ENCODE results near the gene TMEM147. TPM values are rescaled to one million over a fixed set of nuclear protein-coding genes. Genes with fewer than 3 reads are reported as not detected.

Gene TMEM147
- total and polyA plus RNA-seq, 4 donors, result 18.1 to 97.4 (median 44.7) TPM

DNA sequence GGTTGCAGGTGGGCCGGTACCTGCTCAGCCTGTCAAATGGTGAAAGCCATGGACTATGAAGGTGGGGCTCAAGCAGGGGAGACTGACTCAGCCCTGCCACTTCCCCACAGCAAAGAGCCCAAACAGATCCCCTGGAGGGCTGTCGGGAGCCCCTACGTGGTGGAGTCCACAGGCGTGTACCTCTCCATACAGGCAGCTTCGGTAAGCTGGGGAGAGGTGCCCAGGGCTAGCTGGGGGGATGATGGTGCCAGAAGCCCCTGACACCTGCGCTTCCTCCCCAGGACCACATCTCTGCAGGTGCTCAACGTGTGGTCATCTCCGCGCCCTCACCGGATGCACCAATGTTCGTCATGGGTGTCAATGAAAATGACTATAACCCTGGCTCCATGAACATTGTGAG is 3.2 kb upstream of the TMEM147 start:
- no peak for TF ChIP-seq SP1 (IDR thresholded peaks at IDR 0.05)
- WGBS, result 96% methylated on average over 11 of the region's 11 CpGs
- no peaks in the 10 kb centered on the region for H3K27me3 ChIP-seq (ENCODE audit: control insufficient read depth in 4 of 4, insufficient read depth in 4 of 4, low read length in 3 of 4)

DNA sequence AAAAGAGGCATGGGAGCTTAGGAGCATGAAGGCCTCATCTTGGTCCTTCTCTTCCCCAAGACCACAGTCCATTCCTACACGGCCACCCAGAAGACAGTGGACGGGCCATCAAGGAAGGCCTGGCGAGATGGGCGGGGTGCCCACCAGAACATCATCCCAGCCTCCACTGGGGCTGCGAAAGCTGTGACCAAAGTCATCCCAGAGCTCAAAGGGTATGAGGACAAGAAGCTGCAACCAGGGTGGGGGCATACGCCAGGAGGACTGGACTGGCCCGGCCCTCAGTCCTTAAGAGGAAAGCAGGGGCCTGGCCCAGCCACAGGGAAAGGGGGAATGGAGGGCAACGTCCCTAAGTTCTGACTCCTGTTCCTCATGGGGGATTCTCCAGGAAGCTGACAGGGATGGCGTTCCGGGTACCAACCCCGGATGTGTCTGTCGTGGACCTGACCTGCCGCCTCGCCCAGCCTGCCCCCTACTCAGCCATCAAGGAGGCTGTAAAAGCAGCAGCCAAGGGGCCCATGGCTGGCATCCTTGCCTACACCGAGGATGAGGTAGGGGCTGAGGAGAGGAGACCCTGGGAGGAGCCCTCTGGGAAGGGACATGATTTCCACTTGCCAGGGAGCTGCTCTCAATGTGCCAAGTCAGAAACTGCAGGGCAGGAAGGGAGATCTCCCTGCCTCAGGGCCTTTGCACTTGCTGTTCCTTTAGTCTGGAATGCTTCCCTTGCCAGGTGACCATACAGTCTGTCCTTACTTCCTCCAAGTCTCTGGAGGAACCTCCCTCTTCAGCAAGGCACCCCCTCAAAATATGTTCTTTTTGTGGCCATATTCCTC is 1.9 kb upstream of the TMEM147 start:
- no peak overlapping the region for H3K4me3 ChIP-seq (ENCODE audit: low read depth in 1 of 3, low read length in 3 of 3)
- peaks cover 0 to 20% (median 14%) of the 10 kb centered on the region in 4 donors for H3K4me1 ChIP-seq (ENCODE audit: control insufficient read depth in 4 of 4, insufficient read depth in 4 of 4, low read length in 3 of 4)
- H3K9ac ChIP-seq (ENCODE audit: low read depth in 1 of 2, low read length in 2 of 2), result no peak overlapping the region
- H3K9me3 ChIP-seq (ENCODE audit: control insufficient read depth in 4 of 4, low read length in 3 of 4), result no peaks in the 10 kb centered on the region
- 97% methylated on average over 15 of the region's 15 CpGs for WGBS
- DNase-seq (ENCODE audit: low spot score), result no peak
- no peaks in the 10 kb centered on the region for H3K27me3 ChIP-seq (ENCODE audit: control insufficient read depth in 4 of 4, insufficient read depth in 4 of 4, low read length in 3 of 4)
- TF ChIP-seq, protein P1, sequence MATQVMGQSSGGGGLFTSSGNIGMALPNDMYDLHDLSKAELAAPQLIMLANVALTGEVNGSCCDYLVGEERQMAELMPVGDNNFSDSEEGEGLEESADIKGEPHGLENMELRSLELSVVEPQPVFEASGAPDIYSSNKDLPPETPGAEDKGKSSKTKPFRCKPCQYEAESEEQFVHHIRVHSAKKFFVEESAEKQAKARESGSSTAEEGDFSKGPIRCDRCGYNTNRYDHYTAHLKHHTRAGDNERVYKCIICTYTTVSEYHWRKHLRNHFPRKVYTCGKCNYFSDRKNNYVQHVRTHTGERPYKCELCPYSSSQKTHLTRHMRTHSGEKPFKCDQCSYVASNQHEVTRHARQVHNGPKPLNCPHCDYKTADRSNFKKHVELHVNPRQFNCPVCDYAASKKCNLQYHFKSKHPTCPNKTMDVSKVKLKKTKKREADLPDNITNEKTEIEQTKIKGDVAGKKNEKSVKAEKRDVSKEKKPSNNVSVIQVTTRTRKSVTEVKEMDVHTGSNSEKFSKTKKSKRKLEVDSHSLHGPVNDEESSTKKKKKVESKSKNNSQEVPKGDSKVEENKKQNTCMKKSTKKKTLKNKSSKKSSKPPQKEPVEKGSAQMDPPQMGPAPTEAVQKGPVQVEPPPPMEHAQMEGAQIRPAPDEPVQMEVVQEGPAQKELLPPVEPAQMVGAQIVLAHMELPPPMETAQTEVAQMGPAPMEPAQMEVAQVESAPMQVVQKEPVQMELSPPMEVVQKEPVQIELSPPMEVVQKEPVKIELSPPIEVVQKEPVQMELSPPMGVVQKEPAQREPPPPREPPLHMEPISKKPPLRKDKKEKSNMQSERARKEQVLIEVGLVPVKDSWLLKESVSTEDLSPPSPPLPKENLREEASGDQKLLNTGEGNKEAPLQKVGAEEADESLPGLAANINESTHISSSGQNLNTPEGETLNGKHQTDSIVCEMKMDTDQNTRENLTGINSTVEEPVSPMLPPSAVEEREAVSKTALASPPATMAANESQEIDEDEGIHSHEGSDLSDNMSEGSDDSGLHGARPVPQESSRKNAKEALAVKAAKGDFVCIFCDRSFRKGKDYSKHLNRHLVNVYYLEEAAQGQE (IDR thresholded peaks at IDR 0.05), result no peak
- TF ChIP-seq JUND (IDR thresholded peaks at IDR 0.05), result no peak
- no peak for TF ChIP-seq GABPA (IDR thresholded peaks at IDR 0.05 in 1 of 2, conservative IDR thresholded peaks at IDR 0.05 in 1 of 2)
- TF ChIP-seq RAD21 (IDR thresholded peaks at IDR 0.05), result no peak
- TF ChIP-seq EGR1 (IDR thresholded peaks at IDR 0.05; ENCODE audit: low read depth in 2 of 2), result no peak
- TF ChIP-seq, protein P2, sequence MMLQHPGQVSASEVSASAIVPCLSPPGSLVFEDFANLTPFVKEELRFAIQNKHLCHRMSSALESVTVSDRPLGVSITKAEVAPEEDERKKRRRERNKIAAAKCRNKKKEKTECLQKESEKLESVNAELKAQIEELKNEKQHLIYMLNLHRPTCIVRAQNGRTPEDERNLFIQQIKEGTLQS (IDR thresholded peaks at IDR 0.05), result no peak
- TF ChIP-seq SP1 (IDR thresholded peaks at IDR 0.05), result no peak
- no peak for TF ChIP-seq FOXA2 (IDR thresholded peaks at IDR 0.05)
- no peak overlapping the region for H3K27ac ChIP-seq (ENCODE audit: low read depth in 1 of 2, low read length in 2 of 2)
- H3K36me3 ChIP-seq (ENCODE audit: control insufficient read depth in 4 of 4, insufficient read depth in 3 of 4, low read depth in 1 of 4, low read length in 3 of 4), result no peaks in the 10 kb centered on the region

More for the DNA sequence above, 3.2 kb upstream of the TMEM147 start:
- no peak overlapping the region for H3K4me3 ChIP-seq (ENCODE audit: low read depth in 1 of 3, low read length in 3 of 3)
- no peak for DNase-seq (ENCODE audit: low spot score)
- H3K27ac ChIP-seq (ENCODE audit: low read depth in 1 of 2, low read length in 2 of 2), result no peak overlapping the region
- no peaks in the 10 kb centered on the region for H3K36me3 ChIP-seq (ENCODE audit: control insufficient read depth in 4 of 4, insufficient read depth in 3 of 4, low read depth in 1 of 4, low read length in 3 of 4)
- H3K9me3 ChIP-seq (ENCODE audit: control insufficient read depth in 4 of 4, low read length in 3 of 4), result no peaks in the 10 kb centered on the region
- no peak overlapping the region for H3K9ac ChIP-seq (ENCODE audit: low read depth in 1 of 2, low read length in 2 of 2)
- H3K4me1 ChIP-seq (ENCODE audit: control insufficient read depth in 4 of 4, insufficient read depth in 4 of 4, low read length in 3 of 4), result peaks cover 0 to 20% (median 14%) of the 10 kb centered on the region in 4 donors

DNA sequence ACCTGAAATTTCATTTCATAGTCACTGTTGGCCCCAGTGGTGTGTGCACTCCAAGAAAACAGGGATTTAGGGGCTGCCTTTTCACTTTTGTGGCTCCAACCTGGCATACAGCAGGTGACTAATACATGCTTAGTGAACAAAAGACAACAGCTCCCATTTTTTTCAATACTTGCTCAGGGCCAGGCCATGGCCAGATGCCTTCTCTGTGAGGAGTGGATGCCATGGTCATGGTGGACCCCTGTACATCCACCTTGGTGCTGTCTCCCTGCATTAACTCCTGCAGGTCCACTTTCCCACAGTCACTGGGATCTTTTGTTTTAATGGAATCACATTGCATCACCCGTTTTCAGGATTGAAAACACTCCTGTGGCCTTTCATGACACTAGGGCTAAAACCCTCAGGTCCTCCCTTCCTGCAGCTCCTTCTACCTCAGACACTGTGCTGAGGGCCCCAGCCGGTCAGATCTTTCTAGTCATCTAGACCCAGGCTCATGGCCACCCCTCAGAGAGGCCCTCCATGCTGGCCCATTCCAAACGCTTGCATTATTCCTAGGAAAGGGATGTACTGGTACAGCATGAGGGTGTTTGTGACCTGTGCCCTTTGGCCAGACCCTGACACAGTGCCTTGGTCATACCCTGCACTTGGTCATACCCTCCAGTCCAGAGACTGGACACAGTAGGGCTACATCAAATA is 1.2 kb upstream of the TMEM147 start:
- no peaks in the 10 kb centered on the region for H3K27me3 ChIP-seq (ENCODE audit: control insufficient read depth in 4 of 4, insufficient read depth in 4 of 4, low read length in 3 of 4)

More for the DNA sequence above, 1.2 kb upstream of the TMEM147 start:
- no peaks in the 10 kb centered on the region for H3K9me3 ChIP-seq (ENCODE audit: control insufficient read depth in 4 of 4, low read length in 3 of 4)
- no peak overlapping the region for H3K9ac ChIP-seq (ENCODE audit: low read depth in 1 of 2, low read length in 2 of 2)
- 89% methylated on average over 3 of the region's 3 CpGs for WGBS
- H3K4me1 ChIP-seq (ENCODE audit: control insufficient read depth in 4 of 4, insufficient read depth in 4 of 4, low read length in 3 of 4), result peaks cover 0 to 20% (median 14%) of the 10 kb centered on the region in 4 donors
- no peak overlapping the region for H3K27ac ChIP-seq (ENCODE audit: low read depth in 1 of 2, low read length in 2 of 2)
- no peaks in the 10 kb centered on the region for H3K36me3 ChIP-seq (ENCODE audit: control insufficient read depth in 4 of 4, insufficient read depth in 3 of 4, low read depth in 1 of 4, low read length in 3 of 4)
- TF ChIP-seq TAF1 (conservative IDR thresholded peaks at IDR 0.05) (no peak), HNF4G (IDR thresholded peaks at IDR 0.05) (no peak), FOXA2 (IDR thresholded peaks at IDR 0.05) (no peak)
- no peak for DNase-seq (ENCODE audit: low spot score)
- peak overlapping the region; percentile 83 to 88 (median 85) for H3K4me3 ChIP-seq (ENCODE audit: low read depth in 1 of 3, low read length in 3 of 3)
